Neural cell (in vitro differentiated cells): ENCODE measurements around the gene PHLDA2. TPM values are rescaled to one million over a fixed set of nuclear protein-coding genes. Genes with fewer than 3 reads are reported as not detected.

ENCODE experiments used
- H2AFZ ChIP-seq: fragments of 200-600, 300-800 bp; sonication (generic), shearing (Covaris generic); 2 replicates; pipeline ENCODE4 v1.6.0; 2014; ENCODE audit warnings: low read depth, mild to moderate bottlenecking, antibody characterized with exemption, low read length, moderate library complexity
- H3F3A ChIP-seq: fragments of 200-600 bp; shearing (Covaris generic); 2 replicates; pipeline ENCODE4 v1.6.1; 2016; ENCODE audit warnings: mild to moderate bottlenecking, moderate library complexity, mixed read lengths, antibody characterized with exemption, low read length; ENCODE audit not compliant: insufficient read depth, poor library complexity, severe bottlenecking
- H3K27ac ChIP-seq: fragments of 200-600, 300-800 bp; sonication (generic), shearing (Covaris generic); 2 replicates; pipeline ENCODE4 v1.5.1; 2014; ENCODE audit warnings: mild to moderate bottlenecking, low read length, moderate library complexity
- H3K27me3 ChIP-seq: fragments of 300-800, 200-600 bp; sonication (generic), shearing (Covaris generic); 2 replicates; pipeline ENCODE4 v1.6.0; 2014; ENCODE audit warnings: mild to moderate bottlenecking, low read depth, low read length, moderate library complexity; ENCODE audit not compliant: insufficient read depth
- H3K36me3 ChIP-seq: fragments of 300-800, 200-600 bp; sonication (generic), shearing (Covaris generic); 2 replicates; pipeline ENCODE4 v1.5.1; 2014; ENCODE audit warnings: mild to moderate bottlenecking, antibody characterized with exemption, low read length, moderate library complexity; ENCODE audit not compliant: insufficient read depth
- H3K4me2 ChIP-seq: fragments of 300-800, 200-600 bp; sonication (generic), shearing (Covaris generic); 2 replicates; pipeline ENCODE4 v1.6.0; 2014; ENCODE audit warnings: mild to moderate bottlenecking, low read length
- H3K4me3 ChIP-seq: fragments of 300-800, 200-600 bp; sonication (generic), shearing (Covaris generic); 2 replicates; pipeline ENCODE4 v1.5.1; 2014; ENCODE audit warnings: mild to moderate bottlenecking, low read length, moderate library complexity
- H3K79me2 ChIP-seq: fragments of 200-600 bp; shearing (Covaris generic); replicated peaks from 2 replicates; pipeline ENCODE4 v1.6.0; 2014; ENCODE audit warnings: mild to moderate bottlenecking, low read length, moderate library complexity; ENCODE audit not compliant: insufficient read depth
- H3K9ac ChIP-seq: fragments of 300-800, 200-600 bp; sonication (generic), shearing (Covaris generic); 2 replicates; pipeline ENCODE4 v1.6.1; 2016; ENCODE audit warnings: mild to moderate bottlenecking, low read length, mixed read lengths
- H3K9me2 ChIP-seq: fragments of 200-600 bp; shearing (Covaris generic); 2 replicates; pipeline ENCODE4 v1.6.1; 2016; ENCODE audit warnings: mild to moderate bottlenecking, low read length, mixed read lengths; ENCODE audit not compliant: insufficient read depth
- H3K9me3 ChIP-seq: fragments of 200-600, 300-800 bp; sonication (generic), shearing (Covaris generic); 2 replicates; pipeline ENCODE4 v1.6.1; 2016; ENCODE audit warnings: mild to moderate bottlenecking, mixed run types, low read length, moderate library complexity, mixed read lengths
- H4K20me1 ChIP-seq: fragments of 200-600 bp; shearing (Covaris generic); 2 replicates; pipeline ENCODE4 v1.6.1; 2016; ENCODE audit warnings: mild to moderate bottlenecking, mixed run types; ENCODE audit not compliant: insufficient read depth
- CTCF ChIP-seq: fragments of 450-650 bp; IDR thresholded peaks from 2 replicates; pipeline ENCODE4 v1.5.1; 2014; ENCODE audit warnings: antibody characterized with exemption, mild to moderate bottlenecking, moderate library complexity; ENCODE audit not compliant: poor library complexity, severe bottlenecking
- EP300 ChIP-seq: fragments of 450-650 bp; conservative IDR thresholded peaks from 2 replicates; pipeline ENCODE4 v1.6.1; 2014; ENCODE audit warnings: antibody characterized with exemption, mild to moderate bottlenecking, moderate library complexity; ENCODE audit not compliant: poor library complexity, severe bottlenecking
- EZH2 ChIP-seq: fragments of 200-600, 300-800 bp; shearing (Covaris generic), sonication (generic); IDR thresholded peaks from 2 replicates; pipeline ENCODE4 v1.6.1; 2014; ENCODE audit warnings: antibody characterized with exemption, low read length, borderline replicate concordance, mild to moderate bottlenecking; ENCODE audit not compliant: insufficient read depth, poor library complexity, severe bottlenecking
- MXI1 ChIP-seq: fragments of 450-650 bp; conservative IDR thresholded peaks from 2 replicates; pipeline ENCODE4 v1.6.1; 2014; ENCODE audit warnings: antibody characterized with exemption, mild to moderate bottlenecking; ENCODE audit not compliant: poor library complexity, severe bottlenecking
- POLR2AphosphoS5 ChIP-seq: IDR thresholded peaks from 2 replicates; pipeline ENCODE4 v1.6.1; 2012
- RAD21 ChIP-seq: fragments of 450-650 bp; conservative IDR thresholded peaks from 2 replicates; pipeline ENCODE4 v1.6.1; 2014; ENCODE audit warnings: antibody characterized with exemption, mild to moderate bottlenecking, moderate library complexity
- REST ChIP-seq: IDR thresholded peaks from 2 replicates; pipeline ENCODE4 v1.6.1; 2012; ENCODE audit warnings: borderline replicate concordance
- SMC3 ChIP-seq: fragments of 450-650 bp; conservative IDR thresholded peaks from 2 replicates; pipeline ENCODE4 v1.6.1; 2014; ENCODE audit warnings: antibody characterized with exemption, mild to moderate bottlenecking, moderate library complexity; ENCODE audit not compliant: poor library complexity
- TAF1 ChIP-seq: IDR thresholded peaks from 2 replicates; pipeline ENCODE4 v1.6.1; 2012; ENCODE audit warnings: low read depth
- polyA plus RNA-seq: library from polyadenylated mRNA; depleted of rRNA; stranded (reverse); fragments of >200 nt; gene quantifications from 2 replicates; pipeline ENCODE4 v1.2.3, GENCODE V29; 2014

Gene PHLDA2
- polyA plus RNA-seq, 1 donor from 2014 or later, result not detected

- H4K20me1 ChIP-seq, result no peaks in the 10 kb centered on the region
- no peaks in the 10 kb centered on the region for H3K9me3 ChIP-seq
- H3K4me3 ChIP-seq, result no peak overlapping the region
- no peaks in the 10 kb centered on the region for H3F3A ChIP-seq
- H3K36me3 ChIP-seq, result peaks cover 5% of the 10 kb centered on the region
- H3K79me2 ChIP-seq, result no peaks in the 10 kb centered on the region
- H3K27ac ChIP-seq, result no peak overlapping the region
- no peaks in the 10 kb centered on the region for H3K9me2 ChIP-seq
- no peak overlapping the region for H2AFZ ChIP-seq
- no peak overlapping the region for H3K9ac ChIP-seq
- no peaks in the 10 kb centered on the region for H3K27me3 ChIP-seq
- no peak for TF ChIP-seq CTCF
- no peak for TF ChIP-seq REST
- TF ChIP-seq EP300, result no peak
- TF ChIP-seq EZH2, result no peak
- no peak for TF ChIP-seq MXI1
- H3K4me2 ChIP-seq, result no peak overlapping the region
Measured at GRCh38 chr11:2945757-2946287, 16.6 kb upstream of the PHLDA2 start.

- no peak overlapping the region for H3K4me3 ChIP-seq
- peaks cover 5% of the 10 kb centered on the region for H3K36me3 ChIP-seq
- H4K20me1 ChIP-seq, result no peaks in the 10 kb centered on the region
Measured at GRCh38 chr11:2945031-2945756, 16.0 kb upstream of the PHLDA2 start.

GRCh38 chr11:2944530-2944929, 15.3 kb upstream of the PHLDA2 start:
- H3K9ac ChIP-seq, result no peak overlapping the region
- H3K27me3 ChIP-seq, result no peaks in the 10 kb centered on the region
- no peak overlapping the region for H3K4me2 ChIP-seq
- no peak overlapping the region for H3K27ac ChIP-seq
- no peaks in the 10 kb centered on the region for H4K20me1 ChIP-seq
- H2AFZ ChIP-seq, result no peak overlapping the region
- H3K9me2 ChIP-seq, result no peaks in the 10 kb centered on the region
- H3K9me3 ChIP-seq, result no peaks in the 10 kb centered on the region
- TF ChIP-seq MXI1 (no peak), REST (no peak), EP300 (no peak), TAF1 (no peak), EZH2 (no peak), RAD21 (no peak), SMC3 (no peak), CTCF (no peak), POLR2AphosphoS5 (no peak)
- H3K4me3 ChIP-seq, result no peak overlapping the region
- no peaks in the 10 kb centered on the region for H3F3A ChIP-seq
- H3K79me2 ChIP-seq, result no peaks in the 10 kb centered on the region
- peaks cover 5% of the 10 kb centered on the region for H3K36me3 ChIP-seq

More at GRCh38 chr11:2945031-2945756, 16.0 kb upstream of the PHLDA2 start:
- Histone ChIP-seq H3K79me2 (no peaks in the 10 kb centered on the region), H3K4me2 (no peak overlapping the region), H3F3A (no peaks in the 10 kb centered on the region), H3K9me2 (no peaks in the 10 kb centered on the region), H3K9ac (no peak overlapping the region), H3K9me3 (no peaks in the 10 kb centered on the region), H3K27me3 (no peaks in the 10 kb centered on the region), H2AFZ (no peak overlapping the region), H3K27ac (no peak overlapping the region)
- no peak for TF ChIP-seq RAD21
